ENCODE results near the gene KRTAP4-12. TPM values are rescaled to one million over a fixed set of nuclear protein-coding genes. Genes with fewer than 3 reads are reported as not detected.
"Not testable (repeated sequence)": the region's sequence is repeated elsewhere in the genome, so short reads cannot be mapped to it uniquely, and the experiment has no call there.

The KRTAP4-12 gene
- total and polyA plus RNA-seq, 4 experiments from 2014 or later: not detected

GRCh38 chr17:41118721-41119120 lies 5.3 kb downstream of the KRTAP4-12 start:
- Histone ChIP-seq H3K27ac (ENCODE audit: low read depth, low read length) (no peak overlapping the region), H3K36me3 (ENCODE audit: insufficient read depth, low read length) (no peaks in the 10 kb centered on the region), H3K9me3 (ENCODE audit: control insufficient read depth in 1 of 2, low read length in 2 of 2) (no peaks in the 10 kb centered on the region), H3K4me3 (ENCODE audit: low read length in 2 of 2) (no peak overlapping the region), H3K27me3 (ENCODE audit: insufficient read depth, low read length) (no peaks in the 10 kb centered on the region), H3K4me1 (ENCODE audit: insufficient read depth, low read length) (peaks cover 24% of the 10 kb centered on the region)
- POLR2A ChIA-PET (ENCODE audit: partially characterized antibody): no interaction called here
- H3K9me3 Mint-ChIP-seq: peaks cover 0 to 7% (median 0%) of the 10 kb centered on the region in 8 donors
- H3K4me1 Mint-ChIP-seq: peaks cover 6 to 49% (median 28%) of the 10 kb centered on the region in 4 donors
- no peak for DNase-seq
- H3K27ac Mint-ChIP-seq: peak overlapping the region in 3 of 7 donors; percentile 19 to 62 (median 55)
- CTCF ChIA-PET (ENCODE audit: partially characterized antibody): no interaction called here
- no peak overlapping the region for H3K4me3 Mint-ChIP-seq
- peaks cover 4% of the 10 kb centered on the region in 2 donors for H3K27me3 Mint-ChIP-seq
- no peaks in the 10 kb centered on the region for H3K36me3 Mint-ChIP-seq
- intact Hi-C loops (cut with micrococcal nuclease): no loop called here

- H3K4me3 Mint-ChIP-seq; intact Hi-C loops (cut with micrococcal nuclease): not testable (repeated sequence)
Measured at GRCh38 chr17:41117846-41118386, 6.1 kb downstream of the KRTAP4-12 start, which contains the start of gene KRTAP4-11. TSS of gene KRTAP4-11 (minus strand) at chr17:41118373. CDS start at chr17:41118315, 58 bp downstream.

GRCh38 chr17:41116297-41116696 lies 7.7 kb downstream of the KRTAP4-12 start:
- no peaks in the 10 kb centered on the region for H3K36me3 ChIP-seq (ENCODE audit: insufficient read depth, low read length)
- Mint-ChIP-seq H3K27ac (peak overlapping the region in 1 of 7 donors; percentile 79), H3K36me3 (peaks cover 0 to 3% of the 10 kb centered on the region in 2 donors), H3K4me1 (peaks cover 2 to 29% (median 16%) of the 10 kb centered on the region in 4 donors), H3K4me3 (no peak overlapping the region), H3K9me3 (peaks cover 0 to 10% (median 2%) of the 10 kb centered on the region in 8 donors), H3K27me3 (peaks cover 4% of the 10 kb centered on the region in 2 donors)
- no peaks in the 10 kb centered on the region for H3K9me3 ChIP-seq (ENCODE audit: control insufficient read depth in 1 of 2, low read length in 2 of 2)
- peaks cover 15% of the 10 kb centered on the region for H3K4me1 ChIP-seq (ENCODE audit: insufficient read depth, low read length)
- POLR2A ChIA-PET (ENCODE audit: partially characterized antibody): interaction anchor here (1.2 kb wide), 1 partner anchor 193 kb away, joined by 3 read pairs; the partner anchor contains the start of gene KRTAP16-1
- no peaks in the 10 kb centered on the region for H3K27me3 ChIP-seq (ENCODE audit: insufficient read depth, low read length)
- no peak for DNase-seq
- CTCF ChIA-PET (ENCODE audit: partially characterized antibody): interaction anchor here (2.6 kb wide), 1 partner anchor 207 kb away, joined by 8 read pairs; no protein-coding TSS in a partner anchor
- no peak overlapping the region for H3K27ac ChIP-seq (ENCODE audit: low read depth, low read length)
- intact Hi-C loops (cut with micrococcal nuclease): no loop called here
- no peak overlapping the region for H3K4me3 ChIP-seq (ENCODE audit: low read length in 2 of 2)

More at GRCh38 chr17:41117846-41118386, 6.1 kb downstream of the KRTAP4-12 start, which contains the start of gene KRTAP4-11:
- H3K27me3 Mint-ChIP-seq; H3K27me3 ChIP-seq (ENCODE audit: insufficient read depth, low read length); H3K4me3 ChIP-seq (ENCODE audit: low read length in 2 of 2); H3K27ac ChIP-seq (ENCODE audit: low read depth, low read length); POLR2A ChIA-PET (ENCODE audit: partially characterized antibody); H3K9me3 ChIP-seq (ENCODE audit: control insufficient read depth in 1 of 2, low read length in 2 of 2); H3K36me3 Mint-ChIP-seq; DNase-seq; H3K9me3 Mint-ChIP-seq; H3K36me3 ChIP-seq (ENCODE audit: insufficient read depth, low read length): not testable (repeated sequence)
- H3K4me1 ChIP-seq (ENCODE audit: insufficient read depth, low read length): peaks cover 19% of the 10 kb centered on the region
- CTCF ChIA-PET (ENCODE audit: partially characterized antibody): interaction anchor here (2.6 kb wide), 1 partner anchor 205 kb away, joined by 8 read pairs; no protein-coding TSS in a partner anchor
- H3K4me1 Mint-ChIP-seq: peaks cover 2 to 41% (median 21%) of the 10 kb centered on the region in 4 donors
- peak within 1 kb of the TSS in 4 of 7 donors; percentile 17 to 69 (median 40) for H3K27ac Mint-ChIP-seq

- Mint-ChIP-seq H3K4me1 (peaks cover 0 to 24% (median 4%) of the 10 kb centered on the region in 4 donors), H3K36me3 (peaks cover 0 to 3% of the 10 kb centered on the region in 2 donors), H3K9me3 (peaks cover 0 to 13% (median 3%) of the 10 kb centered on the region in 8 donors), H3K27me3 (peaks cover 5 to 14% of the 10 kb centered on the region in 2 donors), H3K27ac (peak overlapping the region in 1 of 7 donors; percentile 12), H3K4me3 (peak overlapping the region in 1 of 8 donors; percentile 58)
- Histone ChIP-seq H3K27ac (ENCODE audit: low read depth, low read length) (no peak overlapping the region), H3K36me3 (ENCODE audit: insufficient read depth, low read length) (no peaks in the 10 kb centered on the region), H3K27me3 (ENCODE audit: insufficient read depth, low read length) (no peaks in the 10 kb centered on the region), H3K4me1 (ENCODE audit: insufficient read depth, low read length) (no peaks in the 10 kb centered on the region), H3K4me3 (ENCODE audit: low read length in 2 of 2) (no peak overlapping the region), H3K9me3 (ENCODE audit: control insufficient read depth in 1 of 2, low read length in 2 of 2) (no peaks in the 10 kb centered on the region)
- intact Hi-C loops (cut with micrococcal nuclease): no loop called here
- ChIA-PET CTCF (ENCODE audit: partially characterized antibody) (no interaction called here), POLR2A (ENCODE audit: partially characterized antibody) (interaction anchor here (0.6 kb wide), 1 partner anchor 197 kb away, joined by 3 read pairs; no protein-coding TSS in a partner anchor)
- no peak for DNase-seq
Measured at GRCh38 chr17:41111151-41111885, 12.7 kb downstream of the KRTAP4-12 start.

- POLR2A ChIA-PET (ENCODE audit: partially characterized antibody); H3K27me3 ChIP-seq (ENCODE audit: insufficient read depth, low read length); H3K36me3 Mint-ChIP-seq; DNase-seq; CTCF ChIA-PET (ENCODE audit: partially characterized antibody); H3K4me1 ChIP-seq (ENCODE audit: insufficient read depth, low read length); H3K9me3 ChIP-seq (ENCODE audit: control insufficient read depth in 1 of 2, low read length in 2 of 2); H3K36me3 ChIP-seq (ENCODE audit: insufficient read depth, low read length); H3K27ac ChIP-seq (ENCODE audit: low read depth, low read length); intact Hi-C loops (cut with micrococcal nuclease); H3K4me3 ChIP-seq (ENCODE audit: low read length in 2 of 2): not testable (repeated sequence)
- H3K4me1 Mint-ChIP-seq: peaks cover 0 to 23% (median 4%) of the 10 kb centered on the region in 4 donors
- peaks cover 7 to 17% of the 10 kb centered on the region in 2 donors for H3K27me3 Mint-ChIP-seq
- H3K27ac Mint-ChIP-seq: peak overlapping the region in 2 of 7 donors; percentile 0 to 7
- H3K4me3 Mint-ChIP-seq: peak overlapping the region in 5 of 8 donors; percentile 62 to 79 (median 75)
- H3K9me3 Mint-ChIP-seq: peaks cover 0 to 13% (median 3%) of the 10 kb centered on the region in 8 donors
Measured at GRCh38 chr17:41108728-41109386, 15.1 kb downstream of the KRTAP4-12 start.

- Mint-ChIP-seq H3K4me1 (peaks cover 0 to 23% (median 4%) of the 10 kb centered on the region in 4 donors), H3K27me3 (peaks cover 7 to 17% of the 10 kb centered on the region in 2 donors), H3K9me3 (peaks cover 0 to 9% (median 3%) of the 10 kb centered on the region in 8 donors), H3K36me3 (no peaks in the 10 kb centered on the region), H3K4me3 (peak overlapping the region in 4 of 8 donors; percentile 9 to 79 (median 70)), H3K27ac (peak overlapping the region in 2 of 7 donors; percentile 52 to 57)
- no peaks in the 10 kb centered on the region for H3K9me3 ChIP-seq (ENCODE audit: control insufficient read depth in 1 of 2, low read length in 2 of 2)
- no peaks in the 10 kb centered on the region for H3K4me1 ChIP-seq (ENCODE audit: insufficient read depth, low read length)
- DNase-seq: no peak
- no peak overlapping the region for H3K27ac ChIP-seq (ENCODE audit: low read depth, low read length)
- no peaks in the 10 kb centered on the region for H3K36me3 ChIP-seq (ENCODE audit: insufficient read depth, low read length)
- ChIA-PET CTCF (ENCODE audit: partially characterized antibody) (no interaction called here), POLR2A (ENCODE audit: partially characterized antibody) (no interaction called here)
- intact Hi-C loops (cut with micrococcal nuclease): no loop called here
- no peak overlapping the region for H3K4me3 ChIP-seq (ENCODE audit: low read length in 2 of 2)
- H3K27me3 ChIP-seq (ENCODE audit: insufficient read depth, low read length): no peaks in the 10 kb centered on the region
Measured at GRCh38 chr17:41107941-41108450, 16.0 kb downstream of the KRTAP4-12 start.
